Activated CD8-positive, alpha-beta memory T cell treated with anti-CD3 and anti-CD28 coated beads for 48 hours (primary cell): ENCODE data around the gene LTB.

Experiments
- DNase-seq, 3 experiments: peaks; one replicate each; pipeline ENCODE4 v3.0.0-alpha.2; 2020; ENCODE audit warnings: low read depth in 2 of 3, low spot score in 2 of 3

The LTB gene

DNA sequence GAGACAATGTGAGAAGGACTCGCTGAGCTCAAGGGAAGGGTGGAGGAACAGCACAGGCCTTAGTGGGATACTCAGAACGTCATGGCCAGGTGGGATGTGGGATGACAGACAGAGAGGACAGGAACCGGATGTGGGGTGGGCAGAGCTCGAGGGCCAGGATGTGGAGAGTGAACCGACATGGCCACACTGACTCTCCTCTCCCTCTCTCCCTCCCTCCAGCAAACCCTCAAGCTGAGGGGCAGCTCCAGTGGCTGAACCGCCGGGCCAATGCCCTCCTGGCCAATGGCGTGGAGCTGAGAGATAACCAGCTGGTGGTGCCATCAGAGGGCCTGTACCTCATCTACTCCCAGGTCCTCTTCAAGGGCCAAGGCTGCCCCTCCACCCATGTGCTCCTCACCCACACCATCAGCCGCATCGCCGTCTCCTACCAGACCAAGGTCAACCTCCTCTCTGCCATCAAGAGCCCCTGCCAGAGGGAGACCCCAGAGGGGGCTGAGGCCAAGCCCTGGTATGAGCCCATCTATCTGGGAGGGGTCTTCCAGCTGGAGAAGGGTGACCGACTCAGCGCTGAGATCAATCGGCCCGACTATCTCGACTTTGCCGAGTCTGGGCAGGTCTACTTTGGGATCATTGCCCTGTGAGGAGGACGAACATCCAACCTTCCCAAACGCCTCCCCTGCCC is 5.2 kb downstream of the LTB start:
- no peak for DNase-seq

DNA sequence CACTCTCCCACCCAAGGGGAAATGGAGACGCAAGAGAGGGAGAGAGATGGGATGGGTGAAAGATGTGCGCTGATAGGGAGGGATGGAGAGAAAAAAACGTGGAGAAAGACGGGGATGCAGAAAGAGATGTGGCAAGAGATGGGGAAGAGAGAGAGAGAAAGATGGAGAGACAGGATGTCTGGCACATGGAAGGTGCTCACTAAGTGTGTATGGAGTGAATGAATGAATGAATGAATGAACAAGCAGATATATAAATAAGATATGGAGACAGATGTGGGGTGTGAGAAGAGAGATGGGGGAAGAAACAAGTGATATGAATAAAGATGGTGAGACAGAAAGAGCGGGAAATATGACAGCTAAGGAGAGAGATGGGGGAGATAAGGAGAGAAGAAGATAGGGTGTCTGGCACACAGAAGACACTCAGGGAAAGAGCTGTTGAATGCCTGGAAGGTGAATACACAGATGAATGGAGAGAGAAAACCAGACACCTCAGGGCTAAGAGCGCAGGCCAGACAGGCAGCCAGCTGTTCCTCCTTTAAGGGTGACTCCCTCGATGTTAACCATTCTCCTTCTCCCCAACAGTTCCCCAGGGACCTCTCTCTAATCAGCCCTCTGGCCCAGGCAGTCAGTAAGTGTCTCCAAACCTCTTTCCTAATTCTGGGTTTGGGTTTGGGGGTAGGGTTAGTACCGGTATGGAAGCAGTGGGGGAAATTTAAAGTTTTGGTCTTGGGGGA is 6.1 kb downstream of the LTB start:
- no peak for DNase-seq

DNA sequence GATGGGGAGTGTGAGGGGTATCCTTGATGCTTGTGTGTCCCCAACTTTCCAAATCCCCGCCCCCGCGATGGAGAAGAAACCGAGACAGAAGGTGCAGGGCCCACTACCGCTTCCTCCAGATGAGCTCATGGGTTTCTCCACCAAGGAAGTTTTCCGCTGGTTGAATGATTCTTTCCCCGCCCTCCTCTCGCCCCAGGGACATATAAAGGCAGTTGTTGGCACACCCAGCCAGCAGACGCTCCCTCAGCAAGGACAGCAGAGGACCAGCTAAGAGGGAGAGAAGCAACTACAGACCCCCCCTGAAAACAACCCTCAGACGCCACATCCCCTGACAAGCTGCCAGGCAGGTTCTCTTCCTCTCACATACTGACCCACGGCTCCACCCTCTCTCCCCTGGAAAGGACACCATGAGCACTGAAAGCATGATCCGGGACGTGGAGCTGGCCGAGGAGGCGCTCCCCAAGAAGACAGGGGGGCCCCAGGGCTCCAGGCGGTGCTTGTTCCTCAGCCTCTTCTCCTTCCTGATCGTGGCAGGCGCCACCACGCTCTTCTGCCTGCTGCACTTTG is 6.8 kb downstream of the LTB start, which contains the start of gene TNF:
Gene TNF, plus strand, starts transcription at position 231 of the 567 bp plus-strand sequence. Its CDS starts 177 bp downstream, at position 408.
- DNase-seq, result peak in 1 of 3 experiments; percentile 75

DNA sequence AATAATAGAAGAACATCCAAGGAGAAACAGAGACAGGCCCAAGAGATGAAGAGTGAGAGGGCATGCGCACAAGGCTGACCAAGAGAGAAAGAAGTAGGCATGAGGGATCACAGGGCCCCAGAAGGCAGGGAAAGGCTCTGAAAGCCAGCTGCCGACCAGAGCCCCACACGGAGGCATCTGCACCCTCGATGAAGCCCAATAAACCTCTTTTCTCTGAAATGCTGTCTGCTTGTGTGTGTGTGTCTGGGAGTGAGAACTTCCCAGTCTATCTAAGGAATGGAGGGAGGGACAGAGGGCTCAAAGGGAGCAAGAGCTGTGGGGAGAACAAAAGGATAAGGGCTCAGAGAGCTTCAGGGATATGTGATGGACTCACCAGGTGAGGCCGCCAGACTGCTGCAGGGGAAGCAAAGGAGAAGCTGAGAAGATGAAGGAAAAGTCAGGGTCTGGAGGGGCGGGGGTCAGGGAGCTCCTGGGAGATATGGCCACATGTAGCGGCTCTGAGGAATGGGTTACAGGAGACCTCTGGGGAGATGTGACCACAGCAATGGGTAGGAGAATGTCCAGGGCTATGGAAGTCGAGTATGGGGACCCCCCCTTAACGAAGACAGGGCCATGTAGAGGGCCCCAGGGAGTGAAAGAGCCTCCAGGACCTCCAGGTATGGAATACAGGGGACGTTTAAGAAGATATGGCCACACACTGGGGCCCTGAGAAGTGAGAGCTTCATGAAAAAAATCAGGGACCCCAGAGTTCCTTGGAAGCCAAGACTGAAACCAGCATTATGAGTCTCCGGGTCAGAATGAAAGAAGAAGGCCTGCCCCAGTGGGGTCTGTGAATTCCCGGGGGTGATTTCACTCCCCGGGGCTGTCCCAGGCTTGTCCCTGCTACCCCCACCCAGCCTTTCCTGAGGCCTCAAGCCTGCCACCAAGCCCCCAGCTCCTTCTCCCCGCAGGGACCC is 7.8 kb downstream of the LTB start:
- no peak for DNase-seq

DNA sequence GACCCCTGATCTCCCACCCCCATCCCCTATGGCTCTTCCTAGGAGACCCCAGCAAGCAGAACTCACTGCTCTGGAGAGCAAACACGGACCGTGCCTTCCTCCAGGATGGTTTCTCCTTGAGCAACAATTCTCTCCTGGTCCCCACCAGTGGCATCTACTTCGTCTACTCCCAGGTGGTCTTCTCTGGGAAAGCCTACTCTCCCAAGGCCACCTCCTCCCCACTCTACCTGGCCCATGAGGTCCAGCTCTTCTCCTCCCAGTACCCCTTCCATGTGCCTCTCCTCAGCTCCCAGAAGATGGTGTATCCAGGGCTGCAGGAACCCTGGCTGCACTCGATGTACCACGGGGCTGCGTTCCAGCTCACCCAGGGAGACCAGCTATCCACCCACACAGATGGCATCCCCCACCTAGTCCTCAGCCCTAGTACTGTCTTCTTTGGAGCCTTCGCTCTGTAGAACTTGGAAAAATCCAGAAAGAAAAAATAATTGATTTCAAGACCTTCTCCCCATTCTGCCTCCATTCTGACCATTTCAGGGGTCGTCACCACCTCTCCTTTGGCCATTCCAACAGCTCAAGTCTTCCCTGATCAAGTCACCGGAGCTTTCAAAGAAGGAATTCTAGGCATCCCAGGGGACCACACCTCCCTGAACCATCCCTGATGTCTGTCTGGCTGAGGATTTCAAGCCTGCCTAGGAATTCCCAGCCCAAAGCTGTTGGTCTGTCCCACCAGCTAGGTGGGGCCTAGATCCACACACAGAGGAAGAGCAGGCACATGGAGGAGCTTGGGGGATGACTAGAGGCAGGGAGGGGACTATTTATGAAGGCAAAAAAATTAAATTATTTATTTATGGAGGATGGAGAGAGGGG is 8.8 kb downstream of the LTB start:
- no peak for DNase-seq

DNA sequence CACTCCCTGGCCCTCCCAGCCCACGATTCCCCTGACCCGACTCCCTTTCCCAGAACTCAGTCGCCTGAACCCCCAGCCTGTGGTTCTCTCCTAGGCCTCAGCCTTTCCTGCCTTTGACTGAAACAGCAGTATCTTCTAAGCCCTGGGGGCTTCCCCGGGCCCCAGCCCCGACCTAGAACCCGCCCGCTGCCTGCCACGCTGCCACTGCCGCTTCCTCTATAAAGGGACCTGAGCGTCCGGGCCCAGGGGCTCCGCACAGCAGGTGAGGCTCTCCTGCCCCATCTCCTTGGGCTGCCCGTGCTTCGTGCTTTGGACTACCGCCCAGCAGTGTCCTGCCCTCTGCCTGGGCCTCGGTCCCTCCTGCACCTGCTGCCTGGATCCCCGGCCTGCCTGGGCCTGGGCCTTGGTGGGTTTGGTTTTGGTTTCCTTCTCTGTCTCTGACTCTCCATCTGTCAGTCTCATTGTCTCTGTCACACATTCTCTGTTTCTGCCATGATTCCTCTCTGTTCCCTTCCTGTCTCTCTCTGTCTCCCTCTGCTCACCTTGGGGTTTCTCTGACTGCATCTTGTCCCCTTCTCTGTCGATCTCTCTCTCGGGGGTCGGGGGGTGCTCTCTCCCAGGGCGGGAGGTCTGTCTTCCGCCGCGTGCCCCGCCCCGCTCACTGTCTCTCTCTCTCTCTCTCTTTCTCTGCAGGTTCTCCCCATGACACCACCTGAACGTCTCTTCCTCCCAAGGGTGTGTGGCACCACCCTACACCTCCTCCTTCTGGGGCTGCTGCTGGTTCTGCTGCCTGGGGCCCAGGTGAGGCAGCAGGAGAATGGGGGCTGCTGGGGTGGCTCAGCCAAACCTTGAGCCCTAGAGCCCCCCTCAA is 9.9 kb downstream of the LTB start, which contains the start of gene LTA:
Gene LTA, plus strand, starts transcription at position 249 of the 871 bp plus-strand sequence. Its CDS starts 454 bp downstream, at position 703.
- peak in 1 of 3 experiments; percentile 67 for DNase-seq

DNA sequence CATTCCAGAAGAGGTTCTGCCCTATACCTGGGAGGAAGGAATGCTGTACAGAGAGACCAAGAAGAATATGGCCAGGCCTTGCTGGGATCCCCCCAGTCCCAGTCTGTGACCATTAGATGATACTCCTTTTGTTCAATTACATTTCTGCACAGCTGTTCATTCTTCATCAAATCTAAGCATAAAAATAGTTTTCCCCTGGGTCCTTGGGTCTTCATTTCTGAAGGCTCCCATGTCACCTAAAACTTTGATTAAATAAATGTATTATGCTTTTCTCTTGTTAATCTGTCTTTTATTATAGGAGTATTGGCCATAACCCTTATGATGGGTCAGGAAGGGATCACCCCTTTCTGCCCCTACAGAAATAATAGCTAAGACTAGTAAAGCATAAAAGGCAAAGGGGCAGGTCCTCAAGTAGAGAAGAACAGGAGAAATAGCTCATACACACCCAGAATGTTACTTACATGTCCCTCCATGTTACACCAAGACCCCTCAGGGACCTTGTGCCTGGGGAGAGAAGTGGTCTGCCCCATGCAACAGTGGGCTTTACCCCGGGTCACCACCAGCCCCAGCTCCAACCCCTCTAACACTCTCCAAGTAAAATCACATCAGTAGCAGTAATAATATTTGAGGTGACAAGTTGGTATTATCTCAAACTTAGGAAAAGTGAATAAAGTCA is 12.2 kb downstream of the LTB start:
- DNase-seq, result no peak

DNA sequence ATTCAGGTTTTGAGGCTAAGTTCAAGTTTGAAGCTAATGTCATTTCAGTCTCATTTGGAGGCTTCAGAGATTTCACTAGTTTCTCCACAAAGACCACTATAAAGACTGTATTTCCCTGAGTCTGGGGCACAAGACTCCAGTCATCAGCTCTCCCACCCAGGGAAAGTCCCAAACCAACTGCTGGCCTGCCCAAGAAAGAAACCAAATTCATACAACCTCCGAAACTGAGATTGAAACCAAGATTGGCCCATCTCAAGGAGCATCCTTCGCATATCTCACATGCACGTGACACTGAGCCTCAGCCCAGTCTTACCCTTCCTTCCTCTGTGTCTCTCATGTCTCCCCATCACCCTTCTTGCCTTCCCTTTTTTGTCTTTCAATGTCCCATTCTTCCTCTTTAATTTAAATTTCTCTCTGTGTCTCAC is 13.7 kb downstream of the LTB start:
- no peak for DNase-seq

DNA sequence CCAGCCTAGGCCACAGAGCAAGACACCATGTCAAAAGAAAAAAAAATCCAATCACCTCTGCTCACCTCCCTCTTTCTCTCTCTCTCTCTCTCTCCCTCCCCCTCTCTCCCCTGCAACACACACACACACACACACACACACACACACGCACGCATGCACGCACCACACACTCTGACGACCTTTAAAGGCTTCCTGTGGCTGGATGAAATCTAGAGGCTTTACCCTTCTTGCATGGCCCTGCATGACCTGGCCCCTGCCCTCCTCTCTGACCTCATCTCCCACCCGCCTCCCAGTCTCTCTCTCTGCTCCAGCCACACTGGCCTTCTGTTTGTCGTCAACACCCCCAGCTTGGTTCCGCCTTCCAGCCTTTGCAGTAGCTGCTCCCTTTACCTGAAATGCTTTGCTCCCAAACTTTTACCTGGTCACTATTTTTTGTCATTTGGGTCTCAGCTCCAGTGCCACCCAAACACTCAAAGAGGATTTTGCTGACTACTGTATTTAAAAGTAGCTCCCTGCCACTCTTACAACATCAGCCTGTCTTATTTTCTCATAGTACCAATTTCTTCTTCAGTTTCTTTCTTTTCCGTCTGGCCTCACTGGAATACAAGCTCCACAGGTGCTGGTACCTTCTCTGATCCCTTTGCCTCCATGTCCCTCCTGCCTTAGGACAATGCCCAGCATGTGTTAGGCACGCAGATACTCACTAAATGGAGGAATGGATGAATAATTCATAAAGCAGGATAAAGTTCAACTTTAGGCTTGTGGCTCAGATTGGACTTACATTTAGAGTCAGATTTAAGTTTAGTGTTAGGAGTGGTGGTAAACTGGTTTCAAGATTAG is 14.5 kb downstream of the LTB start:
- no peak for DNase-seq

DNA sequence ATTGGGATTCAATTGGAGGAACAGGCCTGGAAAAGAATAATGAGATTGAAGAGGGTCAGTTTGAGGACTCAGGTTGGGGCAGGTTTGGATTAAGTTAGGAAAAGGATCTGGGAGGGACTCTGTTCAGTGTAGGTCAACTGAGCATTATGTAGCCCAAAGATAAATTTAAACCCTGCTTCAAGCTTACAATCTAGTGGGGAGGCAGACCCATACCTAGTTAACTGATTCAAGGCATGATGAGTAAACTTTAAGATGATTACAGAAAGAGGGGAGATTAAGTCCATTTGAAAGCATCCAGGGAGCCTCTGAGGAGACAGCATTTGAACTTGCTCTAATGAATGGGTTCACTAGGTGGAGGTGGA is 21.5 kb downstream of the LTB start:
- DNase-seq, result no peak

DNA sequence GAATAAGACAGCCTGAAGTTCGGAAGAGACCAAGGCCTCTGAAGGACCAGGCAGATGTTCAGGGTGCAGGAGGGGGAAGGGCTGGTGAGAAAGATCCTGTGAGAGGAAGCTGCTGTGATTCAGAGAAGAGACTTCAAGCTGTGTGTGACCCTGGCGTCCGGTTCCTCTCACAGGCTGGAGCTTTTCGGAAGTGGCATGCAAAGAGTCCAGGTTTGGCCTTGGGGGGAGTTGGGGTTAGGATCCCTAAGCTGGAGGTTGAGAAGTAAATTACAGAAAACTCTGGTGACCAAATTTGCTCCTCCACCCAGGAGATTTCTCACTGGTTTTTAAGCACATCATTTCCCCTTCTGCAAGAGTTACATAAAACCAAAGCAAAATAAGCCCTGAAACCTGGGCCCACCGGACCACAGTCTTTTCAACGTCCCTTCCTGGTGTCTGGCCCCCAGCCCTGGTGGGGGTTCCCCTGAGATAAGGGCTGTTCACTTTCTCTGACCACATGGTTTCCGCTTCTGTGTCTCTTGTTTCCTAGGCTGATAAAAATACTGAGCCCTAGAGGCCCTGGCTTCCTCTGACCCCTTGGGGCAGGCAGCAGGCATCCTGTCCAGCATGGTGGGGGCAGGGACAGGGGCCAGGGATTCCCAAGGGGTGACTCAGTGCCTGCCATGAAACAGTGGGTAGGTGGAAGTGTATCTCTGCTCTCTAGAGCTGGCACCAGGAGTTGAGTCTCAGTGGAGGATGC is 22.1 kb downstream of the LTB start:
- DNase-seq, result peak in 1 of 3 experiments; percentile 23

DNA sequence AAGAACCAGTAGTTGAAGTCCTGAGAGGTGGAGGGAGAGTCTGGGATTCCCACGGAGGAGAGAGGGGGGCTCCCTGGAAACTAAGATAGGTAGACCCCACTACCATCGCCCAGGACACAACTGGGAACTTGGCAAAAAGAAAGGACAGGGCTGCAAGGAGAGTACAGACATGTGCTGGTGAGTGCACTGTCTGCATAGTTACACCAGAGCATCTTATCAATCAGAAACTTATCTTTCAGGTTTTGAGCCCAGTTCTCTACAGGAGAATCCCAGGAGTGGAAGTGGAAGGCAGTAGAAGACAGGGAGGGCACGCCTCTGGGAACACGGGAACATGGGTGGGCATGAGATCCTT is 22.6 kb downstream of the LTB start:
- no peak for DNase-seq

DNA sequence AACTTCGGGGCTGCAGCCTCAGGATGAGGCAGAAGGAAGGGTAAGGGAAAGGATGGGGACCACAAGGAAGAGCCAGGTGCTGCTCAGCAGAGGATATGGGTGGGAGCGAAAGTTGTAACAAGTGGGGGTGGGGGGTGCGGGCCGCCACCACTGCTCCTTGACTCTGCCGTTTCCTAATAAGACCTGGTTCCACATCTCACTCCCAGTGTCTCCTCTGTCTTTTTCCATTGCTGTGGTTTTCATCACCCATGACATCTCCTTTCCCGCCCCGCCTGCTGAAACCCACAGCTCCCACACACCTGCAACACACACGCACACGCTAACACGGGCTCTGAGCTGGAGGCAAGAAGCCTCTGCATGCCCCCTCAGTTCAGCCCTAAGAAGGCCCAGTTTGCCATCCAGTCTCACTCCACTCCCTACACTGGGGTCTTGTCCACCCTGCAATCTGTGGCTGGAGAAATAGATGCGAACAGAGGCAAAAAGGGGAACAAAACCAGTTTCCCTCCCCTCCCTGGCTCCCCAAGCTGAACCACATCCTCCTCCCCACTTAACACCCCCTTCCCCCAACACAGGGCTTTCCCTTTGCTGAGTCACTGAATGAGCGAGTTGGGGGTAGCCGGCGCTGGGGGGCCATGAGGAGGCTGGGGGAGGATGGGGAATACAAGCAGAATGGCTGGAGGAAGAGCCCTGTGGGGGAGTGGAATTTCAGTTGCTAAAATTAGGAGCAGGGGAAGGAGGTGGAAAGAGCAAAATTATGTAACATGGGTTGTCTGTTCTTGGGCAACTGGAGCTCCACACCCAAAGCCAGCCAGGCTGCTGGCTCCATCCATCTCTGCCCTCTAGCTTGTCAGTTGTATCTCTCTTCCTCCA is 23.4 kb downstream of the LTB start:
- DNase-seq, result peak in 1 of 3 experiments; percentile 54

DNA sequence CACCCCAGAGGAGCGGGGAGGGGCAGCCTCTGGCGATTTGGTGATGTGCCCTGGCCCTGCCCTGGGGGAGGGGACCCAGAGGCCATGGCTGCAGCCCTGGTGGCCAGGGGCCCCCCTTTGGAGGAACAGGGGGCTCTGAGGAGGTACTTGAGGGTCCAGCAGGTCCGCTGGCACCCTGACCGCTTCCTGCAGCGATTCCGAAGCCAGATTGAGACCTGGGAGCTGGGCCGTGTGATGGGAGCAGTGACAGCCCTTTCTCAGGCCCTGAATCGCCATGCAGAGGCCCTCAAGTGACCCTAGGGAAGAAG is 24.0 kb downstream of the LTB start:
- no peak for DNase-seq

DNA sequence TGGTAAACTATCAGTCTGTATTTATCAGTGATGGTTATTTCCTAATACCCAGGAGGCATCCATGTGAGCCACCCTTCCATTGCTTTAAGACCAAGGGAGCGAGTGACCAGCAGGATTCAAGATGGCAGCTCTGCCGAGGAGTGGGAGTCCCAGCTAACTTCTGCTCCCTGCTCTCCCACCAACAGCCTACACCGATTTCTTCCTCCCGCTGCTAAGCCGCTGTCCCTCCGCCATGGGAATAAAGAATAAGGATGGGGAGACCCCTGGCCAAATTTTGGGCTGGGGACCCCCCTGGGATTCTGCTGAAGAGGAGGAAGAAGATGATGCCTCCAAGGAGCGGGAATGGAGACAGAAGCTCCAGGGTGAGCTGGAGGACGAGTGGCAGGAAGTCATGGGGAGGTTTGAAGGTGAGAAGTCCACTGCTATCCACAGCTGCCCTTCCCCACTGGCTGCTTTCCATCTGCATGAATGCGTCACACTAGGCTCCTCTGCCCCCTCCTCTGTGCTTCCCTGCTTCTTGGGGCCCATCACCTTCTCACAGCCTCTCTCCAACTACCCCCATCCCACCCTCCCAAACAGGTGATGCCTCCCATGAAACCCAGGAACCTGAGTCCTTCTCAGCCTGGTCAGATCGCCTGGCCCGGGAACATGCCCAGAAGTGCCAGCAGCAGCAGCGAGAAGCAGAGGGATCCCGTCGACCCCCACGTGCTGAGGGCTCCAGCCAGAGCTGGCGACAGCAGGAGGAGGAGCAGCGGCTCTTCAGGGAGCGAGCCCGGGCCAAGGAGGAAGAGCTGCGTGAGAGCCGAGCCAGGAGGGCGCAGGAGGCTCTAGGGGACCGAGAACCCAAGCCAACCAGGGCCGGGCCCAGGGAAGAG is 24.5 kb downstream of the LTB start:
- no peak for DNase-seq
